ENCODE results near the gene KCTD2.
"Not testable (repeated sequence)": the region's sequence is repeated elsewhere in the genome, so short reads cannot be mapped to it uniquely, and the experiment has no call there.

DNA sequence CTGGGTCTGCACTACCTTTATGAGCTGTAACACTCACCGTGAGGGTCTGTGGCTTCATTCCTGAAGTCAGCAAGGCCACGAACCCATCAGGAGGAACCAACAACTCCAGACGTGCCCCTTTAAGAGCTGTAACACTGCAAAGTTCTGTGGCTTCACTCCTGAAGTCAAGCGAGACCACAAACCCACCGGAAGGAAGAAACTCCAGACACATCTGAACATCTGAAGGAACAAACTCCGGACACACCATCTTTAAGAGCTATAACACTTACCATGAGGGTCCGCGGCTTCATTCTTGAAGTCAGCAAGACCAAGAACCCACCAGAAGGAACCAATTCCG lies 21.7 kb upstream of the KCTD2 start:
- TF ChIP-seq, protein P1, sequence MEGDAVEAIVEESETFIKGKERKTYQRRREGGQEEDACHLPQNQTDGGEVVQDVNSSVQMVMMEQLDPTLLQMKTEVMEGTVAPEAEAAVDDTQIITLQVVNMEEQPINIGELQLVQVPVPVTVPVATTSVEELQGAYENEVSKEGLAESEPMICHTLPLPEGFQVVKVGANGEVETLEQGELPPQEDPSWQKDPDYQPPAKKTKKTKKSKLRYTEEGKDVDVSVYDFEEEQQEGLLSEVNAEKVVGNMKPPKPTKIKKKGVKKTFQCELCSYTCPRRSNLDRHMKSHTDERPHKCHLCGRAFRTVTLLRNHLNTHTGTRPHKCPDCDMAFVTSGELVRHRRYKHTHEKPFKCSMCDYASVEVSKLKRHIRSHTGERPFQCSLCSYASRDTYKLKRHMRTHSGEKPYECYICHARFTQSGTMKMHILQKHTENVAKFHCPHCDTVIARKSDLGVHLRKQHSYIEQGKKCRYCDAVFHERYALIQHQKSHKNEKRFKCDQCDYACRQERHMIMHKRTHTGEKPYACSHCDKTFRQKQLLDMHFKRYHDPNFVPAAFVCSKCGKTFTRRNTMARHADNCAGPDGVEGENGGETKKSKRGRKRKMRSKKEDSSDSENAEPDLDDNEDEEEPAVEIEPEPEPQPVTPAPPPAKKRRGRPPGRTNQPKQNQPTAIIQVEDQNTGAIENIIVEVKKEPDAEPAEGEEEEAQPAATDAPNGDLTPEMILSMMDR (IDR thresholded peaks at IDR 0.05; ENCODE audit: low read depth, low read length, poor library complexity, severe bottlenecking) = not testable (repeated sequence)
- TF ChIP-seq EZH2phosphoT487 (IDR thresholded peaks at IDR 0.05; ENCODE audit: borderline replicate concordance, low read length) = not testable (repeated sequence)

Measured in DOHH2 (cell line).